Endothelial cell of umbilical vein (primary cell): ENCODE data around the gene CXCL14. TPM values are rescaled to one million over a fixed set of nuclear protein-coding genes. Genes with fewer than 3 reads are reported as not detected.

Experiments
- BruUV-seq: library from RNA; stranded (reverse); fragments of 400-500 nt; replicated peaks from 2 replicates; lab custom pipeline; 2021; lab: Mats Ljungman, UMichigan
- CTCF ChIA-PET: fragments of 300-600, 350-600 bp; sonication (Branson Sonifier 250); formaldehyde crosslinking; loops from one replicate; lab custom pipeline; 2021; ENCODE audit warnings: antibody characterized with exemption, inconsistent platforms; lab: Charles Lee
- POLR2A ChIA-PET: fragments of 300-600, 350-600 bp; sonication (Branson Sonifier 250); formaldehyde crosslinking; loops from one replicate; lab custom pipeline; 2021; ENCODE audit warnings: antibody characterized with exemption, inconsistent platforms; lab: Charles Lee
- DNase-seq: peaks from one replicate; pipeline ENCODE4 v3.0.0-alpha.2; 2011; ENCODE audit warnings: low read depth, low spot score
- FAIRE-seq: peaks from 2 replicates; lab custom pipeline; 2011; peaks lifted over from hg19 to GRCh38; lab: Jason Lieb, UNC
- H2AFZ ChIP-seq: 2 replicates; pipeline ENCODE4 v1.6.0; 2012; ENCODE audit warnings: low read depth, low read length, control low read depth, inconsistent platforms
- H3K27ac ChIP-seq: 2 replicates; pipeline ENCODE4 v1.5.1; 2011; ENCODE audit warnings: low read depth, mild to moderate bottlenecking, control low read depth, low read length, moderate library complexity; ENCODE audit not compliant: insufficient read depth
- H3K27me3 ChIP-seq, 2 experiments: 2 replicates each; pipeline versions ENCODE4 v1.6.0 to v1.6.1; 2011; ENCODE audit warnings: low read length in 2 of 2, mixed read lengths in 1 of 2; ENCODE audit not compliant: control insufficient read depth in 2 of 2, insufficient read depth in 2 of 2
- H3K36me3 ChIP-seq, 2 experiments: 2 replicates in 1 of 2; 3 replicates in 1 of 2; pipeline ENCODE4 v1.5.1; 2011; ENCODE audit warnings: low read length in 2 of 2, mild to moderate bottlenecking in 1 of 2, moderate library complexity in 1 of 2; ENCODE audit not compliant: control insufficient read depth in 2 of 2, insufficient read depth in 2 of 2; ENCODE audit errors: extremely low read depth in 1 of 2
- H3K4me1 ChIP-seq: 3 replicates; pipeline ENCODE4 v1.5.1; 2011; ENCODE audit warnings: mild to moderate bottlenecking, low read length; ENCODE audit not compliant: control insufficient read depth, insufficient read depth; ENCODE audit errors: extremely low read depth
- H3K4me2 ChIP-seq: 2 replicates; pipeline ENCODE4 v1.6.1; 2011; ENCODE audit warnings: low read length, control low read depth, mixed read lengths; ENCODE audit not compliant: insufficient read depth
- H3K4me3 ChIP-seq, 3 experiments: fragments of 200-600 bp in 1 of 3; sonication (generic), shearing (Covaris generic) in 1 of 3; replicated peaks in 1 of 3; 2 replicates each; pipeline ENCODE4 v1.5.1; 2011 to 2016; ENCODE audit warnings: control low read depth in 3 of 3, low read length in 3 of 3, mild to moderate bottlenecking in 2 of 3, inconsistent platforms in 1 of 3, low read depth in 1 of 3, moderate library complexity in 1 of 3; ENCODE audit not compliant: insufficient read depth in 1 of 3
- H3K79me2 ChIP-seq: 2 replicates; pipeline ENCODE4 v1.6.0; 2012; ENCODE audit warnings: low read length, inconsistent platforms; ENCODE audit not compliant: control insufficient read depth, insufficient read depth
- H3K9ac ChIP-seq: replicated peaks from 2 replicates; pipeline ENCODE3; 2011; ENCODE audit warnings: low read length, control low read depth; ENCODE audit not compliant: insufficient read depth; ENCODE audit errors: extremely low read depth
- H3K9me1 ChIP-seq: replicated peaks from 3 replicates; pipeline ENCODE4 v1.6.0; 2011; ENCODE audit warnings: mild to moderate bottlenecking, low read length; ENCODE audit not compliant: control insufficient read depth, insufficient read depth; ENCODE audit errors: extremely low read depth
- H3K9me3 ChIP-seq: replicated peaks from 2 replicates; pipeline ENCODE4 v1.5.1; 2012; ENCODE audit warnings: low read length, inconsistent platforms; ENCODE audit not compliant: control insufficient read depth, insufficient read depth
- H4K20me1 ChIP-seq: replicated peaks from 2 replicates; pipeline ENCODE3; 2011; ENCODE audit warnings: mild to moderate bottlenecking, low read length; ENCODE audit not compliant: control insufficient read depth, insufficient read depth; ENCODE audit errors: extremely low read depth
- CTCF ChIP-seq, 2 donors: IDR thresholded peaks; 1 replicate in 1 of 2; 2 replicates in 1 of 2; pipeline ENCODE4 v1.5.1; 2011; ENCODE audit warnings: low read length in 2 of 2, mild to moderate bottlenecking in 2 of 2, moderate library complexity in 2 of 2, control low read depth in 1 of 2, inconsistent platforms in 1 of 2, low read depth in 1 of 2; ENCODE audit not compliant: insufficient read depth in 1 of 2; ENCODE audit errors: extremely low read depth in 1 of 2
- EZH2 ChIP-seq: IDR thresholded peaks from 2 replicates; pipeline ENCODE4 v1.6.1; 2012; ENCODE audit warnings: borderline replicate concordance, low read depth, mild to moderate bottlenecking, moderate library complexity, low read length, inconsistent platforms; ENCODE audit not compliant: severe bottlenecking
- GATA2 ChIP-seq: IDR thresholded peaks from 2 replicates; pipeline ENCODE4 v1.7.0; 2011; ENCODE audit warnings: low read depth, mild to moderate bottlenecking, moderate library complexity, mixed read lengths, low read length; ENCODE audit not compliant: insufficient read length, insufficient read depth
- JUN ChIP-seq: IDR thresholded peaks from 2 replicates; pipeline ENCODE4 v1.6.1; 2011; ENCODE audit warnings: borderline replicate concordance, low read depth; ENCODE audit not compliant: insufficient read length, insufficient read depth
- POLR2A ChIP-seq: IDR thresholded peaks from 2 replicates; pipeline ENCODE4 v1.6.1; 2012; ENCODE audit warnings: low read depth, mild to moderate bottlenecking, control low read depth, low read length
- dilution Hi-C: fragments of 300-500 bp; cut with MboI; formaldehyde crosslinking; loops from one replicate; pipeline ENCODE4 v1.15.0; 2019; ENCODE audit warnings: low sequenced_read_pairs; ENCODE audit not compliant: extremely low pct_ligation_motif_present
- intact Hi-C: fragments of 100-400 bp; cut with micrococcal nuclease; formaldehyde crosslinking; loops from one replicate; pipeline ENCODE4 v1.10.0; 2022
- polyA plus RNA-seq, 4 experiments: library from polyadenylated mRNA; depleted of rRNA in 3 of 4; stranded (reverse) in 3 of 4; unstranded in 1 of 4; fragments of >200 nt; gene quantifications; 2 replicates each; pipeline versions ENCODE4 v1.2.1 to v1.2.3, GENCODE V29; 2011 to 2012; ENCODE audit warnings: missing spikeins in 1 of 4
- total RNA-seq: library from RNA; stranded (reverse); gene quantifications from 2 replicates; pipeline ENCODE4 v1.2.3, GENCODE V29; 2021
- TF ChIP-seq, protein P1 (sequence below): IDR thresholded peaks from 2 replicates; pipeline ENCODE4 v1.6.1; 2011; ENCODE audit not compliant: insufficient read depth, insufficient read length

The CXCL14 gene
- total and polyA plus RNA-seq, 2 donors (not counting 3 experiments of a cell fraction or from before 2014, with no cell fraction given): not detected

DNA sequence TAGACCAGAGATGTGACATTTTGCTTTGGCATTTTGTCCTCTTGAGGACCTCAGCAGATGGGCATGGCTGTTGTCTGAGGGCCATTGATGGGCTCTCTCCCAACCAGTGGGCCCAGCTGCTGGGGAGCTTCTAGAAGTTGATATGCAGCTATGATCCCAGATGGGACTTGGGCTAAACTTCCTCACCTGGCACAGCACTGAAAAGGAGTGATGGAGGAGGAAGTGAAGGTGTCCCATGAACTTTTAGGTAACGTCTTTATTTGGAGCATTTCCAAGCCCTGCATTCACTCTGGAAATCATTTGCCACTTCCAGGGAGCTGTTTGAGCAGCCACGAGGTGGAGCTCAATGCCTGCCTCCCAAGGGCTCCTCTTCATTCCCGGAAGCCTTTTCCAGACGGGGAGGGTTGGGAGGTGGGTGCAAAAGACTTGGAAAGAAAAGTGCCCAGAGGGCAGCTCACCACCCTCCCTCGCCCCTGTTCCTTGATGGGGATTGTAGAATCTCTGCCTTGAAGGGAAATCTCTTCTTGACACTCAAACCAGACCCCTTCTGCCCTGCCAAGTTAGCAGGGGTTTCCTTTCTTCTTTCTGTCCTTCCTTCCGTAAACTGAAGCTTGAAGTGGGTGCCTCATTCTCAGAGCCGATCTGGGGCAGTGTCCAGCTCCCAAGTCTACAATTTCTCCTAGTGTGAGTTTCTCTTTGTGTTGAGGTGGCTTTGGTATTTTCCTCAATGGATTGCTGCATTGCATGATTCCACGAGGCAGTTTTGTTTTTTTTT, 24.9 kb downstream of the CXCL14 start:
- Histone ChIP-seq H3K9me3 (no peaks in the 10 kb centered on the region), H3K4me2 (no peak overlapping the region), H3K9me1 (no peaks in the 10 kb centered on the region), H3K4me3 (no peak overlapping the region), H2AFZ (no peak overlapping the region), H3K27ac (no peak overlapping the region), H3K36me3 (no peaks in the 10 kb centered on the region), H3K79me2 (no peaks in the 10 kb centered on the region), H3K4me1 (no peaks in the 10 kb centered on the region), H4K20me1 (no peaks in the 10 kb centered on the region), H3K27me3 (peaks cover 15 to 33% of the 10 kb centered on the region in 2 experiments), H3K9ac (no peak overlapping the region)
- no TSS peak for BruUV-seq
- FAIRE-seq (no peak), DNase-seq (no peak)
- dilution Hi-C loops (loop anchor here (25.0 kb wide), 1 partner anchor 92 kb away; the partner anchor contains the start of gene TIFAB), intact Hi-C loops (no loop called here)
- POLR2A ChIA-PET: no interaction called here
- CTCF ChIA-PET: interaction anchor here (0.8 to 14.5 kb wide), 8 partner anchors 12 to 634 kb away, joined by 3 to 661 read pairs (median 6); no protein-coding TSS in a partner anchor
- TF ChIP-seq, protein P1, sequence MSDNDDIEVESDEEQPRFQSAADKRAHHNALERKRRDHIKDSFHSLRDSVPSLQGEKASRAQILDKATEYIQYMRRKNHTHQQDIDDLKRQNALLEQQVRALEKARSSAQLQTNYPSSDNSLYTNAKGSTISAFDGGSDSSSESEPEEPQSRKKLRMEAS: no peak
- TF ChIP-seq JUN: no peak
- TF ChIP-seq CTCF (IDR thresholded peaks at IDR 0.05; ENCODE audit: extremely low read depth in 1 of 2, insufficient read depth in 1 of 2, low read depth in 1 of 2, low read length in 2 of 2): no peak
- no peak for TF ChIP-seq EZH2
- TF ChIP-seq POLR2A: no peak
- no peak for TF ChIP-seq GATA2
